Measurements from ENCODE around the gene ERGIC2. TPM values are rescaled to one million over a fixed set of nuclear protein-coding genes. Genes with fewer than 3 reads are reported as not detected.

The ERGIC2 gene
- total RNA-seq, result 63.6 TPM

GRCh38 chr12:29380536-29381523 is at the start of gene ERGIC2:
ERGIC2 (minus strand) TSS chr12:29381172; CDS start chr12:29371633, 9,539 bp downstream.

Other genes starting within 250 kb of the ERGIC2 start
- 24.6 TPM for gene FAR2, start 231.9 kb downstream of the ERGIC2 start, total RNA-seq
- gene OVCH1, start 116.5 kb upstream of the ERGIC2 start, total RNA-seq, result 0.41 TPM